Esophagus squamous epithelium (tissue), 4 donors: ENCODE results near the gene PLEKHH2.

ENCODE experiments used
- POLR2A ChIP-seq, 4 donors: fragments of 450-650 bp; IDR thresholded peaks; one replicate each; pipeline ENCODE4 v1.6.1; 2017; ENCODE audit warnings: antibody characterized with exemption in 4 of 4, mild to moderate bottlenecking in 4 of 4, moderate library complexity in 3 of 4
- TF ChIP-seq, protein P1 (sequence below), 6 experiments: fragments of 450-650 bp in 4 of 6; fragments of 200-600 bp in 2 of 6; sonication (generic) in 2 of 6; IDR thresholded peaks; one replicate each; pipeline ENCODE4 v1.5.1; 2016 to 2019; ENCODE audit warnings: antibody characterized with exemption in 6 of 6, mild to moderate bottlenecking in 4 of 6, moderate library complexity in 4 of 6

- no peak for TF ChIP-seq POLR2A (IDR thresholded peaks at IDR 0.05)
- TF ChIP-seq, protein P1, sequence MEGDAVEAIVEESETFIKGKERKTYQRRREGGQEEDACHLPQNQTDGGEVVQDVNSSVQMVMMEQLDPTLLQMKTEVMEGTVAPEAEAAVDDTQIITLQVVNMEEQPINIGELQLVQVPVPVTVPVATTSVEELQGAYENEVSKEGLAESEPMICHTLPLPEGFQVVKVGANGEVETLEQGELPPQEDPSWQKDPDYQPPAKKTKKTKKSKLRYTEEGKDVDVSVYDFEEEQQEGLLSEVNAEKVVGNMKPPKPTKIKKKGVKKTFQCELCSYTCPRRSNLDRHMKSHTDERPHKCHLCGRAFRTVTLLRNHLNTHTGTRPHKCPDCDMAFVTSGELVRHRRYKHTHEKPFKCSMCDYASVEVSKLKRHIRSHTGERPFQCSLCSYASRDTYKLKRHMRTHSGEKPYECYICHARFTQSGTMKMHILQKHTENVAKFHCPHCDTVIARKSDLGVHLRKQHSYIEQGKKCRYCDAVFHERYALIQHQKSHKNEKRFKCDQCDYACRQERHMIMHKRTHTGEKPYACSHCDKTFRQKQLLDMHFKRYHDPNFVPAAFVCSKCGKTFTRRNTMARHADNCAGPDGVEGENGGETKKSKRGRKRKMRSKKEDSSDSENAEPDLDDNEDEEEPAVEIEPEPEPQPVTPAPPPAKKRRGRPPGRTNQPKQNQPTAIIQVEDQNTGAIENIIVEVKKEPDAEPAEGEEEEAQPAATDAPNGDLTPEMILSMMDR (IDR thresholded peaks at IDR 0.05): no peak
Measured at GRCh38 chr2:43708891-43709290, 71.8 kb downstream of the PLEKHH2 start.
